SK-N-SH (cell line): ENCODE data around the gene ATP11B. TPM values are rescaled to one million over a fixed set of nuclear protein-coding genes. Genes with fewer than 3 reads are reported as not detected.

Experiments
- CTCF ChIA-PET: fragments of 300-600, 350-600 bp; formaldehyde crosslinking; extraction: SDS; loops from one replicate; lab custom pipeline; 2021; lab: Yijun Ruan, JAX
- POLR2A ChIA-PET: fragments of 350-600 bp; sonication (Branson Sonifier 250); formaldehyde crosslinking; extraction: SDS; loops from one replicate; lab custom pipeline; 2020; ENCODE audit warnings: antibody characterized with exemption, inconsistent platforms; lab: Yijun Ruan, JAX
- DNase-seq: peaks from one replicate; pipeline ENCODE4 v3.0.0; 2012
- H2AFZ ChIP-seq: fragments of 200-600 bp; sonication (generic); 2 replicates; pipeline ENCODE4 v1.8.1; 2016; ENCODE audit warnings: antibody characterized with exemption, mild to moderate bottlenecking, low read depth
- H3F3A ChIP-seq: fragments of 200-600 bp; sonication (generic); replicated peaks from 2 replicates; pipeline ENCODE3; 2016; ENCODE audit warnings: antibody characterized with exemption, mild to moderate bottlenecking; ENCODE audit not compliant: insufficient read depth
- H3K27ac ChIP-seq, 2 experiments: fragments of 200-500 bp in 1 of 2; fragments of 200-600 bp in 1 of 2; sonication (Bioruptor generic) in 1 of 2; sonication (generic), shearing (Covaris generic) in 1 of 2; 2 replicates each; pipeline versions ENCODE4 v1.5.1 to v1.6.1; 2014 to 2016; ENCODE audit warnings: low read depth in 2 of 2, inconsistent platforms in 1 of 2, low read length in 1 of 2, mild to moderate bottlenecking in 1 of 2, mixed read lengths in 1 of 2
- H3K27me3 ChIP-seq: fragments of 200-600 bp; sonication (generic), shearing (Covaris generic); 2 replicates; pipeline ENCODE4 v1.6.1; 2016; ENCODE audit warnings: mixed run types; ENCODE audit not compliant: insufficient read depth
- H3K36me3 ChIP-seq, 2 experiments: fragments of 200-500 bp in 1 of 2; fragments of 200-600 bp in 1 of 2; sonication (Bioruptor generic) in 1 of 2; sonication (generic) in 1 of 2; replicated peaks in 1 of 2; 2 replicates each; pipeline versions ENCODE3 to v1.5.1; 2014 to 2016; ENCODE audit warnings: low read length in 1 of 2, mild to moderate bottlenecking in 1 of 2; ENCODE audit not compliant: insufficient read depth in 2 of 2, control insufficient read depth in 1 of 2
- H3K4me1 ChIP-seq, 2 experiments: fragments of 200-500 bp in 1 of 2; fragments of 200-600 bp in 1 of 2; sonication (Bioruptor generic) in 1 of 2; sonication (generic), shearing (Covaris generic) in 1 of 2; 2 replicates each; pipeline versions ENCODE4 v1.5.1 to v1.6.1; 2014 to 2016; ENCODE audit warnings: low read depth in 1 of 2, low read length in 1 of 2, mixed run types in 1 of 2; ENCODE audit not compliant: insufficient read depth in 2 of 2, control insufficient read depth in 1 of 2
- H3K4me2 ChIP-seq: fragments of 200-600 bp; sonication (generic), shearing (Covaris generic); 2 replicates; pipeline ENCODE4 v1.6.1; 2017; ENCODE audit warnings: mixed run types
- H3K4me3 ChIP-seq, 2 experiments: fragments of 200-500 bp in 1 of 2; fragments of 200-600 bp in 1 of 2; sonication (Bioruptor generic) in 1 of 2; sonication (generic), shearing (Covaris generic) in 1 of 2; 2 replicates each; pipeline versions ENCODE4 v1.5.1 to v1.8.1; 2014 to 2016; ENCODE audit warnings: low read depth in 2 of 2, inconsistent platforms in 1 of 2, low read length in 1 of 2, mild to moderate bottlenecking in 1 of 2, mixed read lengths in 1 of 2, moderate library complexity in 1 of 2
- H3K79me2 ChIP-seq: fragments of 200-600 bp; sonication (generic); 2 replicates; pipeline ENCODE4 v1.8.1; 2017; ENCODE audit warnings: mild to moderate bottlenecking; ENCODE audit not compliant: insufficient read depth
- H3K9ac ChIP-seq: fragments of 200-600 bp; sonication (generic); 2 replicates; pipeline ENCODE4 v1.6.1; 2017; ENCODE audit warnings: mixed run types
- H3K9me2 ChIP-seq: fragments of 200-600 bp; sonication (generic); 2 replicates; pipeline ENCODE4 v1.6.1; 2017; ENCODE audit warnings: mixed run types
- H3K9me3 ChIP-seq: fragments of 200-600 bp; sonication (generic); 2 replicates; pipeline ENCODE4 v1.6.1; 2017; ENCODE audit warnings: mixed run types, mild to moderate bottlenecking, moderate library complexity
- H4K20me1 ChIP-seq: fragments of 200-600 bp; sonication (generic); 2 replicates; pipeline ENCODE4 v1.6.1; 2017; ENCODE audit warnings: mild to moderate bottlenecking, mixed run types; ENCODE audit not compliant: insufficient read depth
- ELF1 ChIP-seq: IDR thresholded peaks from 2 replicates; pipeline ENCODE4 v1.4.0; 2012
- EZH2phosphoT487 ChIP-seq: fragments of 200-600 bp; sonication (generic); IDR thresholded peaks from 2 replicates; pipeline ENCODE4 v1.6.1; 2017; ENCODE audit warnings: low read depth, mixed run types, mild to moderate bottlenecking, antibody characterized with exemption, moderate library complexity, borderline replicate concordance
- FOXJ3 ChIP-seq: sonication (generic); formaldehyde crosslinking; IDR thresholded peaks from 2 replicates; pipeline ENCODE4 v1.5.1; 2020; ENCODE audit warnings: mild to moderate bottlenecking, missing genetic modification reagents
- GABPA ChIP-seq: IDR thresholded peaks from 2 replicates; pipeline ENCODE4 v1.4.0; 2012; ENCODE audit warnings: low read depth, mild to moderate bottlenecking
- IRF3 ChIP-seq: fragments of 150-350 bp; IDR thresholded peaks from 2 replicates; pipeline ENCODE4 v1.6.1; 2016; ENCODE audit warnings: mild to moderate bottlenecking, low read depth, low read length
- MAX ChIP-seq: IDR thresholded peaks from 2 replicates; pipeline ENCODE4 v1.4.0; 2012; ENCODE audit warnings: low read depth
- MEF2A ChIP-seq: IDR thresholded peaks from 2 replicates; pipeline ENCODE4 v1.4.0; 2012; ENCODE audit warnings: low read depth, borderline replicate concordance
- MXI1 ChIP-seq: IDR thresholded peaks from 2 replicates; pipeline ENCODE4 v1.6.1; 2012; ENCODE audit warnings: mild to moderate bottlenecking, low read depth, low read length, improper control_type of control experiment
- NFIC ChIP-seq: IDR thresholded peaks from 2 replicates; pipeline ENCODE4 v1.4.0; 2012; ENCODE audit warnings: borderline replicate concordance
- POLR2AphosphoS5 ChIP-seq: IDR thresholded peaks from 2 replicates; pipeline ENCODE4 v1.6.1; 2012; ENCODE audit warnings: low read depth, low read length
- RCOR1 ChIP-seq: fragments of 150-350 bp; IDR thresholded peaks from 2 replicates; pipeline ENCODE4 v1.6.1; 2017; ENCODE audit warnings: antibody characterized with exemption, low read length
- SMC3 ChIP-seq: IDR thresholded peaks from 2 replicates; pipeline ENCODE4 v1.6.1; 2012; ENCODE audit warnings: low read depth, low read length, improper control_type of control experiment
- TCF12 ChIP-seq: IDR thresholded peaks from 2 replicates; pipeline ENCODE4 v1.4.0; 2012
- USF1 ChIP-seq: IDR thresholded peaks from 2 replicates; pipeline ENCODE4 v1.4.0; 2012; ENCODE audit warnings: low read depth, borderline replicate concordance
- USF2 ChIP-seq: fragments of 150-350 bp; IDR thresholded peaks from 2 replicates; pipeline ENCODE4 v1.6.1; 2017; ENCODE audit warnings: antibody characterized with exemption, low read length, low read depth, borderline replicate concordance
- WGBS: methylation state at CpG from one replicate; pipeline ENCODE4 v1.1.6; 2017; ENCODE audit warnings: low lambda C conversion rate; 5-methylcytosine and 5-hydroxymethylcytosine counted together
- polyA plus RNA-seq, 3 experiments: library from polyadenylated mRNA; depleted of rRNA; stranded (reverse); fragments of >200 nt; gene quantifications; 2 replicates each; pipeline ENCODE4 v1.2.3, GENCODE V29; 2012

Gene ATP11B
- polyA plus RNA-seq, 1 of the 3 experiments (the other 2 are of a cell fraction), result 8.7 TPM

GRCh38 chr3:182800508-182800907, 7.2 kb downstream of the ATP11B start (continued):
- TF ChIP-seq MAX (no peak), USF2 (no peak)

- no peak for DNase-seq
Observed at GRCh38 chr3:182802413-182803390, 9.4 kb downstream of the ATP11B start.

More at GRCh38 chr3:182802413-182803390, 9.4 kb downstream of the ATP11B start:
- POLR2A ChIA-PET, result no interaction called here
- Histone ChIP-seq H3K4me2 (no peak overlapping the region; the same call in 1 of the 2 replicates), H3K9me2 (no peaks in the 10 kb centered on the region), H2AFZ (no peak overlapping the region), H3K4me3 (no peak overlapping the region), H3K9me3 (no peaks in the 10 kb centered on the region)
- WGBS, result 78% methylated on average over 6 of the region's 6 CpGs
- CTCF ChIA-PET, result interaction anchor here (1.1 kb wide), 1 partner anchor 9 kb away, joined by 3 read pairs; the partner anchor contains the start of gene ATP11B
- TF ChIP-seq TCF12, result no peak
- no peak for TF ChIP-seq GABPA
- no peak for TF ChIP-seq POLR2AphosphoS5
- TF ChIP-seq MXI1, result no peak
- TF ChIP-seq MEF2A, result no peak
- TF ChIP-seq EZH2phosphoT487, result no peak
- TF ChIP-seq SMC3, result no peak
- TF ChIP-seq FOXJ3 (CRISPR knock-in tag), result no peak
- TF ChIP-seq RCOR1, result no peak
- no peak for TF ChIP-seq IRF3
- no peak for TF ChIP-seq USF1
- no peak for TF ChIP-seq ELF1
- no peak for TF ChIP-seq NFIC
- TF ChIP-seq, all 33 proteins: peak for 0
- H3F3A ChIP-seq, result peaks cover 8% of the 10 kb centered on the region
- H3K79me2 ChIP-seq, result peaks cover 99% of the 10 kb centered on the region
- H3K36me3 ChIP-seq, result peaks cover 0 to 9% of the 10 kb centered on the region in 2 experiments
- H3K27me3 ChIP-seq, result no peaks in the 10 kb centered on the region
- H3K9ac ChIP-seq, result no peak overlapping the region
- H3K27ac ChIP-seq, result no peak overlapping the region
- peaks cover 65% of the 10 kb centered on the region for H4K20me1 ChIP-seq
- no peaks in the 10 kb centered on the region; a peak in 1 of 4 replicates for H3K4me1 ChIP-seq
